ENCODE results near the gene MBP.

- TF ChIP-seq CTCF (conservative IDR thresholded peaks at IDR 0.05) (no peak), ZFX (IDR thresholded peaks at IDR 0.05) (no peak)
Observed at GRCh38 chr18:77053616-77054287, 78.8 kb downstream of the MBP start.

Measured in C4-2B (cell line).